Osteoblast (primary cell): ENCODE measurements around the gene TNF. TPM values are rescaled to one million over a fixed set of nuclear protein-coding genes. Genes with fewer than 3 reads are reported as not detected.
"Not testable (repeated sequence)": the region's sequence is repeated elsewhere in the genome, so short reads cannot be mapped to it uniquely, and the experiment has no call there.

Experiments
- DNase-seq: peaks from one replicate; pipeline ENCODE4 v3.0.0; 2011; ENCODE audit warnings: low spot score, mixed read lengths; ENCODE audit not compliant: insufficient read length; ENCODE audit errors: missing footprints
- H2AFZ ChIP-seq: 2 replicates; pipeline ENCODE4 v1.6.0; 2011; ENCODE audit warnings: mild to moderate bottlenecking, low read length
- H3K27ac ChIP-seq: 2 replicates; pipeline ENCODE4 v1.5.1; 2011; ENCODE audit warnings: mild to moderate bottlenecking, low read depth, low read length, moderate library complexity
- H3K27me3 ChIP-seq: 2 replicates; pipeline ENCODE4 v1.6.0; 2012; ENCODE audit warnings: mild to moderate bottlenecking, control low read depth, inconsistent platforms, low read length, moderate library complexity; ENCODE audit not compliant: insufficient read depth
- H3K36me3 ChIP-seq: 2 replicates; pipeline ENCODE4 v1.5.1; 2011; ENCODE audit warnings: mild to moderate bottlenecking, low read length, control low read depth, moderate library complexity; ENCODE audit not compliant: insufficient read depth
- H3K4me1 ChIP-seq: 2 replicates; pipeline ENCODE4 v1.5.1; 2011; ENCODE audit warnings: mild to moderate bottlenecking, low read length, control low read depth, moderate library complexity; ENCODE audit not compliant: insufficient read depth
- H3K4me2 ChIP-seq: 2 replicates; pipeline ENCODE4 v1.6.0; 2011; ENCODE audit warnings: mild to moderate bottlenecking, low read length; ENCODE audit not compliant: insufficient read depth
- H3K4me3 ChIP-seq: fragments of 200-600 bp; sonication (generic); 3 replicates; pipeline ENCODE4 v1.5.1; 2012; ENCODE audit warnings: mild to moderate bottlenecking, low read length, inconsistent platforms; ENCODE audit not compliant: insufficient read depth
- H3K79me2 ChIP-seq: 2 replicates; pipeline ENCODE4 v1.6.0; 2012; ENCODE audit warnings: mild to moderate bottlenecking, low read length, control low read depth, inconsistent platforms; ENCODE audit not compliant: insufficient read depth
- H3K9me3 ChIP-seq: 2 replicates; pipeline ENCODE4 v1.5.1; 2011; ENCODE audit warnings: low read depth, low read length, control low read depth
- H4K20me1 ChIP-seq: 2 replicates; pipeline ENCODE4 v1.6.0; 2012; ENCODE audit warnings: mild to moderate bottlenecking, low read length, control low read depth; ENCODE audit not compliant: insufficient read depth
- CTCF ChIP-seq: IDR thresholded peaks from 2 replicates; pipeline ENCODE4 v1.5.1; 2011; ENCODE audit warnings: mild to moderate bottlenecking, low read depth, low read length, moderate library complexity; ENCODE audit errors: extremely low read depth
- total RNA-seq: library from RNA; depleted of rRNA; stranded (reverse); fragments of >200 nt; gene quantifications from 2 replicates; pipeline ENCODE4 v1.2.3, GENCODE V29; 2012

TNF gene
- total RNA-seq, 1 donor, result not detected

DNA sequence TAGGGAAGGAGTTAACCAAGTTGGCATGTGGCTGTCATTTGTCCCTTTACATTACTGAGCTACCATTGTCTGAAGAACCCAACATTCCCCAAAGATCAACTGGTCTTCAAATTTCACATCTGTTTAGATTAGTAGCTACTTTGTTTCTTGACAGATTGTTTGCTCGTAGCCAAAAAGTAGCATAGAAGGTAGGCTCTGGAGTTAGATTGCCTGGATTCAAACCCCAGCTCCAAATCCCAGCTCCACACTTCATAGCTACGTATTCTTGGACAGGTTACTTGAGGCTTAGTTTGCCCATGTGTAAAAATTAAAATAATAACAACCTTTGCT is 26.9 kb upstream of the TNF start:
- H3K4me3 ChIP-seq, result peak overlapping the region; percentile 75
- H3K36me3 ChIP-seq, result peaks cover 20% of the 10 kb centered on the region
- no peaks in the 10 kb centered on the region for H3K9me3 ChIP-seq
- no peak overlapping the region for H2AFZ ChIP-seq
- no peaks in the 10 kb centered on the region for H3K27me3 ChIP-seq
- H3K27ac ChIP-seq, result peak overlapping the region; percentile 87
- H3K4me1 ChIP-seq, result peaks cover 20% of the 10 kb centered on the region
- no peak for DNase-seq
- H4K20me1 ChIP-seq, result no peaks in the 10 kb centered on the region
- H3K4me2 ChIP-seq, result peak overlapping the region; percentile 95
- no peak for TF ChIP-seq CTCF
- H3K79me2 ChIP-seq, result peaks cover 25% of the 10 kb centered on the region

DNA sequence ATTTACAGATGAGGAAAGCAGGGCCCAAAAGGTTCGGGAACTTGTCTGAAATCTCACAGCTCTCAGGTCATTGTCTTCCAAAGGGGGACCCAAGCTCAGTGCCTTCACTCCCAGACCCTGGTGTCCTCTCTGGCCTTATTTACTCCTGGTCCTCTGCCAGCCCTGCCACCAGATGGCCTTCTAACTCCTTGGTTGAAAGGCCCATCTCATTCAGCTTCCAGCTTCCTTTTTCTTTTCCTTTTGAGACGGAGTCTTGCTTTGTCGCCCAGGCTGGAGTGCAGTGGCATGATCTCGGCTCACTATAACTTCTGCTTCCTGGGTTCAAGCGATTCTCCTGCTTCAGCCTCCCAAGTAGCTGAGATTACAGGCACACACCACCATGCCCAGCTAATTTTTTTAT is 24.0 kb upstream of the TNF start:
- peak; percentile 48 for TF ChIP-seq CTCF
- H3K27ac ChIP-seq, H4K20me1 ChIP-seq, H2AFZ ChIP-seq, H3K9me3 ChIP-seq, H3K4me2 ChIP-seq, H3K27me3 ChIP-seq, H3K4me3 ChIP-seq: not testable (repeated sequence)
- Histone ChIP-seq H3K4me1 (peaks cover 19% of the 10 kb centered on the region), H3K36me3 (peaks cover 24% of the 10 kb centered on the region), H3K79me2 (peaks cover 29% of the 10 kb centered on the region)
- peak; percentile 84 for DNase-seq

DNA sequence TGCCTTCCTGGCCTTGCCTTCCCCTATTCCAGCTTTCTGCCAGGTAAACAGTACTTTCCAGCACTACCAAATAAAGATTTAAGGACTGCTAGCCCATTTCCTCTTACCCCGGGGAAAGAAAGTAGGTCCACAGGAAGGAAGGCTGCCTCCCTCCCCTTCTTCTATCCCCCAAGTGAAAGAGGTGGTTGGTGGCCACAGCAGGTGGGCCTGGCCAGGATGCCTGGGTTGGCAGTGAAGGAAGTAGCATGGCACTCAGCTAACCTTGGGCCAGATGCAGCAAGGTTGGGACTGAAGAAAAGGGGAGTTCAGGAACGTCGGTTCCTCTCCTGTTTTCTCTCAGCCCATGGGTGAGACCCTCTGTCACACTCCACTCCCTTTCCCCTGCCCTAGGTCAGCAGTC is 19.1 kb upstream of the TNF start:
- no peak for DNase-seq
- no peaks in the 10 kb centered on the region for H3K9me3 ChIP-seq
- H4K20me1 ChIP-seq, result no peaks in the 10 kb centered on the region
- H3K4me3 ChIP-seq, result no peak overlapping the region
- H3K79me2 ChIP-seq, result peaks cover 6% of the 10 kb centered on the region
- no peak overlapping the region for H3K4me2 ChIP-seq
- peaks cover 25% of the 10 kb centered on the region for H3K4me1 ChIP-seq
- H3K27ac ChIP-seq, result no peak overlapping the region
- no peak overlapping the region for H2AFZ ChIP-seq
- peaks cover 12% of the 10 kb centered on the region for H3K36me3 ChIP-seq
- no peaks in the 10 kb centered on the region for H3K27me3 ChIP-seq
- TF ChIP-seq CTCF, result no peak

DNA sequence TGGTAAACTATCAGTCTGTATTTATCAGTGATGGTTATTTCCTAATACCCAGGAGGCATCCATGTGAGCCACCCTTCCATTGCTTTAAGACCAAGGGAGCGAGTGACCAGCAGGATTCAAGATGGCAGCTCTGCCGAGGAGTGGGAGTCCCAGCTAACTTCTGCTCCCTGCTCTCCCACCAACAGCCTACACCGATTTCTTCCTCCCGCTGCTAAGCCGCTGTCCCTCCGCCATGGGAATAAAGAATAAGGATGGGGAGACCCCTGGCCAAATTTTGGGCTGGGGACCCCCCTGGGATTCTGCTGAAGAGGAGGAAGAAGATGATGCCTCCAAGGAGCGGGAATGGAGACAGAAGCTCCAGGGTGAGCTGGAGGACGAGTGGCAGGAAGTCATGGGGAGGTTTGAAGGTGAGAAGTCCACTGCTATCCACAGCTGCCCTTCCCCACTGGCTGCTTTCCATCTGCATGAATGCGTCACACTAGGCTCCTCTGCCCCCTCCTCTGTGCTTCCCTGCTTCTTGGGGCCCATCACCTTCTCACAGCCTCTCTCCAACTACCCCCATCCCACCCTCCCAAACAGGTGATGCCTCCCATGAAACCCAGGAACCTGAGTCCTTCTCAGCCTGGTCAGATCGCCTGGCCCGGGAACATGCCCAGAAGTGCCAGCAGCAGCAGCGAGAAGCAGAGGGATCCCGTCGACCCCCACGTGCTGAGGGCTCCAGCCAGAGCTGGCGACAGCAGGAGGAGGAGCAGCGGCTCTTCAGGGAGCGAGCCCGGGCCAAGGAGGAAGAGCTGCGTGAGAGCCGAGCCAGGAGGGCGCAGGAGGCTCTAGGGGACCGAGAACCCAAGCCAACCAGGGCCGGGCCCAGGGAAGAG is 17.7 kb upstream of the TNF start:
- Histone ChIP-seq H3K36me3 (peaks cover 11% of the 10 kb centered on the region), H3K27ac (no peak overlapping the region), H3K79me2 (peaks cover 5% of the 10 kb centered on the region), H2AFZ (no peak overlapping the region), H3K27me3 (no peaks in the 10 kb centered on the region), H4K20me1 (no peaks in the 10 kb centered on the region), H3K4me2 (no peak overlapping the region), H3K9me3 (no peaks in the 10 kb centered on the region), H3K4me3 (no peak overlapping the region), H3K4me1 (peaks cover 25% of the 10 kb centered on the region)
- TF ChIP-seq CTCF, result no peak
- DNase-seq, result no peak
